Testis (tissue), 2 donors: ENCODE results near the gene GNA12.

Experiments
- POLR2A ChIP-seq: fragments of 450-650 bp; IDR thresholded peaks from one replicate; pipeline ENCODE4 v1.6.1; 2017; ENCODE audit warnings: antibody characterized with exemption, mild to moderate bottlenecking, moderate library complexity
- TF ChIP-seq, protein P1 (sequence below), 3 experiments: fragments of 450-650 bp in 2 of 3; fragments of 200-600 bp in 1 of 3; sonication (generic) in 1 of 3; IDR thresholded peaks; one replicate each; pipeline ENCODE4 v1.5.1; 2016 to 2019; ENCODE audit warnings: antibody characterized with exemption in 3 of 3, mild to moderate bottlenecking in 2 of 3, moderate library complexity in 1 of 3

DNA sequence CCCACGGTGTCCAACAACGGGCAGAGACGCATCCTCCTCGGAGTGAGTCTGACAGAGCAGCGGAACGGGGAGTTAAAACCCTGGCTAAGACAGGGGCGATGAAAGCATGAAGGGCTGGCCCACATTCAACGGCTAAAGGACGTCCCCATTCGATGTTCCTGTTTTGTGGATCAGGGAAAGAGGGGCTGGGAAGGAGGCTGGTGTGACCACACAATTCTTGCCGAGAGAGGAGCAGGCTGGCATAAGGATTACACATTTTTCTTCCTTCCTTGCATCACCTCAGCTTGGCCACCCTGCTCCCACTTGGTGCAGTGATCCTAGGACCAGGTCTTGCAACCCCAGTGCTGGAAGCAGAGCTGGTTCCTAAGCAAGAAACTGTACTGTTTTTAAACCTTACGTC lies 67.7 kb downstream of the GNA12 start:
- TF ChIP-seq POLR2A = no peak
- TF ChIP-seq, protein P1, sequence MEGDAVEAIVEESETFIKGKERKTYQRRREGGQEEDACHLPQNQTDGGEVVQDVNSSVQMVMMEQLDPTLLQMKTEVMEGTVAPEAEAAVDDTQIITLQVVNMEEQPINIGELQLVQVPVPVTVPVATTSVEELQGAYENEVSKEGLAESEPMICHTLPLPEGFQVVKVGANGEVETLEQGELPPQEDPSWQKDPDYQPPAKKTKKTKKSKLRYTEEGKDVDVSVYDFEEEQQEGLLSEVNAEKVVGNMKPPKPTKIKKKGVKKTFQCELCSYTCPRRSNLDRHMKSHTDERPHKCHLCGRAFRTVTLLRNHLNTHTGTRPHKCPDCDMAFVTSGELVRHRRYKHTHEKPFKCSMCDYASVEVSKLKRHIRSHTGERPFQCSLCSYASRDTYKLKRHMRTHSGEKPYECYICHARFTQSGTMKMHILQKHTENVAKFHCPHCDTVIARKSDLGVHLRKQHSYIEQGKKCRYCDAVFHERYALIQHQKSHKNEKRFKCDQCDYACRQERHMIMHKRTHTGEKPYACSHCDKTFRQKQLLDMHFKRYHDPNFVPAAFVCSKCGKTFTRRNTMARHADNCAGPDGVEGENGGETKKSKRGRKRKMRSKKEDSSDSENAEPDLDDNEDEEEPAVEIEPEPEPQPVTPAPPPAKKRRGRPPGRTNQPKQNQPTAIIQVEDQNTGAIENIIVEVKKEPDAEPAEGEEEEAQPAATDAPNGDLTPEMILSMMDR (IDR thresholded peaks at IDR 0.05) = no peak
